GM12865 (cell line): ENCODE results near the gene MRPL1.

ENCODE experiments used
- DNase-seq: peaks from one replicate; pipeline ENCODE4 v3.0.0; 2010; ENCODE audit warnings: low read depth
- H3K4me3 ChIP-seq: 2 replicates; pipeline ENCODE4 v1.5.1; 2011; ENCODE audit warnings: mild to moderate bottlenecking, low read depth, low read length, control low read depth
- TF ChIP-seq, protein P1 (sequence below): IDR thresholded peaks from 2 replicates; pipeline ENCODE4 v1.5.1; 2011; ENCODE audit warnings: low read length, control low read depth, low read depth, inconsistent platforms; ENCODE audit not compliant: insufficient read depth; ENCODE audit errors: missing control alignments

The MRPL1 gene

DNA sequence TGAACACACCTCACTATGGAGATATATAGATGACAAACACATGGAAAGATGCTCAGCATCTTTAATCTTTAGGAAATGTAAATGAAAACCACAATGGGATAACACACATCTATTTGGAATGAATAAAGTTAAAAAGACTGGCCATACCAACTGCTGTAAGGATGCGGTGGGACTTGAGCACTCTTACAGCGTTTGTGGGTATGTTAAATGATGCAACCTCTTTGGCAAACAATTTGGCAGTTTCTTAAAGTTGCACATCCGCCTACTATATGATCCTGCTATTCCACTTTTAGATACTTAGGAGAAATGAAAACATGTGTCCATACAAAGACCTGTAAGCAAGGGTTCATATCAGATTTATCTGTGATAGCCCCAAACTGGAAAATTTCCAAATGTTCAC, 50.7 kb downstream of the MRPL1 start:
- H3K4me3 ChIP-seq = no peak overlapping the region
- DNase-seq = no peak
- TF ChIP-seq, protein P1, sequence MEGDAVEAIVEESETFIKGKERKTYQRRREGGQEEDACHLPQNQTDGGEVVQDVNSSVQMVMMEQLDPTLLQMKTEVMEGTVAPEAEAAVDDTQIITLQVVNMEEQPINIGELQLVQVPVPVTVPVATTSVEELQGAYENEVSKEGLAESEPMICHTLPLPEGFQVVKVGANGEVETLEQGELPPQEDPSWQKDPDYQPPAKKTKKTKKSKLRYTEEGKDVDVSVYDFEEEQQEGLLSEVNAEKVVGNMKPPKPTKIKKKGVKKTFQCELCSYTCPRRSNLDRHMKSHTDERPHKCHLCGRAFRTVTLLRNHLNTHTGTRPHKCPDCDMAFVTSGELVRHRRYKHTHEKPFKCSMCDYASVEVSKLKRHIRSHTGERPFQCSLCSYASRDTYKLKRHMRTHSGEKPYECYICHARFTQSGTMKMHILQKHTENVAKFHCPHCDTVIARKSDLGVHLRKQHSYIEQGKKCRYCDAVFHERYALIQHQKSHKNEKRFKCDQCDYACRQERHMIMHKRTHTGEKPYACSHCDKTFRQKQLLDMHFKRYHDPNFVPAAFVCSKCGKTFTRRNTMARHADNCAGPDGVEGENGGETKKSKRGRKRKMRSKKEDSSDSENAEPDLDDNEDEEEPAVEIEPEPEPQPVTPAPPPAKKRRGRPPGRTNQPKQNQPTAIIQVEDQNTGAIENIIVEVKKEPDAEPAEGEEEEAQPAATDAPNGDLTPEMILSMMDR = no peak

DNA sequence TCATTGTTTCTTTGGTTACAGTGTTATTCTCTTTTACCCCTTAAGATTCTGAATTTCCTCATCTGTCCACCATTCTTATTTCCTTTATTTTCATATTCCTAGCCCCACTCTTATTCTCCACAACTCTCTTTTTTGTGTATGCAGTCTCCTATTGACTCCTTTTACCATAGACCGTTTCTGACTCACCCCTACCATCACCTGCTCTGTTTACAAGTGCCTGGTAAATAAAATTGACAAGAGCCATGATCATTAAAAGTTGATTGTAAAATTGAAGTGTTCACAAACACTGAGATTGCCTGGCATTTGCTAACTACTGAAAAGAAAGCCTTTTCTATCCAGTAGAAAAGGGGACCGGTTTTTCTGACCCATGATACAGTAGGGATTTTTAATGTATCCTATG, 54.4 kb downstream of the MRPL1 start:
- DNase-seq = no peak
- TF ChIP-seq, protein P1 = no peak
- no peak overlapping the region for H3K4me3 ChIP-seq

DNA sequence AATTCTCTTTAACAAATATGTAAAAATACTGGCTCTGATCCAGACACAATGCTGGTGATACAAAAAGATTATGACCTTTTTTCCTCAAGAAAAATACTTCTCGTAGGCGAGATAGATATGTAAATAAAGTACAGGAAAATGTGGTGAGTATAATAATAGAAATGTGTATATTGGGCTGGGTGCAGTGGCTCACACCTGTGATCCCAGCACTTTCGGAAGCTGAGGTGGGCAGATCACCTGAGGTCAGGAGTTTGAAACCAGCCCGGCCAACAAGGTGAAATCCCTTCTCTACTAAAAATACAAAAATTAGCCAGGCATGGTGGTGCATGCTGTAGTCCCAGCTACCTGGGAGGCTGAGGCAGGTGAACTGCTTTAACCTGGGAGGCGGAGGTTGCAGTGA, 55.0 kb downstream of the MRPL1 start:
- TF ChIP-seq, protein P1 = no peak
- no peak overlapping the region for H3K4me3 ChIP-seq
- no peak for DNase-seq

DNA sequence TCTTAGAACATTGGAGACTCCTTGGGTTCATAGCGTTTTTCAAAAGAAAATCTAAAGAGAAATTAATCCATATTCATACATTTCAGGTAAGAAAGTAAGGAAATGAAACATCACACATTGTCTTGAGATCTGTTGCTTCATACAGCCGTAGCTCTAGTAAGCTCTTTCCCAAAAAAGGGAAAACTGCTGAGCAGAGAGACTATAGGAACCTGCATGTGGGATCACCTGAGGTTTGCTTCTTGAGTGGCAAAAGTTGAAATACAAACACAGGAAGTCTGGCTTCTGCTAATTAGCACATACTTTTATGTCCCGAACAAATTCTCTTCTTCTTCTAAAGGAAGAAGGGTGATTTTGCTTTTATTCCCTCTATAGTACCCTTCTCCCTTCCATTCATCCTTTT, 57.7 kb downstream of the MRPL1 start:
- TF ChIP-seq, protein P1 = no peak

DNA sequence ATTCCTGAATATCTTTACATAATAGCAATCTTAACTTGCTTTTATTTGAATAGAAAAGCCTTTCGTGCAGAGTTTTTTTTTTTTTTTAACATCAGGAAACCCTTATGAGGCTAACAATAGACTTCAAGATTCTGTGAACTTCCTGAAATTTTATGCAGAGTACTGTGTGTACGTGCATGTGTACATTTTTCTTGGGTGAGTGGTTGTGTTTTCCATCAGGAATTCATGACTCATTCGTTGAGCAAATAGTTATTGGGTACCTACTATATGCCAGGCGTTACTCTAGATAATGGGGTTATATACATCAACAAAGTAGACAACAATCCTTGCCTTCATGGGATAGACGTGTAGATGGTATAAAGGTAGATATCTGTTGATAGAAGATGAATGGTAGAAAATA, 59.1 kb downstream of the MRPL1 start:
- DNase-seq = no peak
- no peak overlapping the region for H3K4me3 ChIP-seq

More for the DNA sequence above, 57.7 kb downstream of the MRPL1 start:
- DNase-seq = no peak
- no peak overlapping the region for H3K4me3 ChIP-seq

DNA sequence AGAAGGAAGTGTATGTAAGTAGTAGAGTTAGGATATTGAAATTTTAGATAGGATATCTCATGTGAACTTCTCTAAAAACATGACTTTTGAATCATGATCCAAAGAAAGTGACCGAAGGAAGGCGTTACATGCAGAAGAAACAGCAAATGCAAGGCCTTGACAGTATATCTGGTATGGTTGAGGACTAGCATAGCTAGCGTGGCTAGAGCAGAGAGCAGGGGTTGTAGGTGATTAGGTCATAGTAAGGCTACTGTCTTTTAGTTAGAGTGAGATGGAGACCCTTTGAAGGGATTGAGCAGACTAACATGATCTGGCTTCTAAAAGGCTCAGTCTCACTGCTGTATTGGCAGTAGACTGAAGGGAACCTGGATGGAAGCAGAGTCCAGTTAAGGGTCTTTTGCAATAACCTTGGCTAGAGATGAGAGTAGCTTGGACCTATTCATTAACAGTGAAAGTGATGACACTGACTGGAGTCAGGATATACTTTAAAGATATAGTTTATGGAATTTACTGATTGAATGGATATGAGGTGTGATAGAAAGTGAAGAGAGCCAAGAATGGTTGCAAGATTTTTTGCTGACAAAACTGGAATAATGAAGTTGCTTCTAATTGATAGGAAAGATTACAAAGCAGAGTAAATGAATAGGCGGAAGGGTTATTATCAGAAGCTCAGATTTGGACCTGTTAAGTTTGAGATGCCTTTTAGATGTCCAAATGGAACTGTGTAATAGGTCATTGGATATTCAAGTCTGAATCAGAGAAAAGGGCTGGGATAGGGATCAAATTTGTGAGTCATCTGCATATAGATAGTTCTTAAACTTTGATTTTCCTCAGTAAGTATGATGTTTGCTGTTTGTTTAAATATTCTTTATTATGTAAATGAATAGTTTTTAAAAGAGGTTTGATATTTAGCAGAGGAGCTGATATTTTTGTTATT, 59.8 kb downstream of the MRPL1 start:
- no peak overlapping the region for H3K4me3 ChIP-seq
- no peak for DNase-seq
- TF ChIP-seq, protein P1 = no peak

More for the DNA sequence above, 59.1 kb downstream of the MRPL1 start:
- TF ChIP-seq, protein P1 = no peak
